HT1080 (cell line): ENCODE measurements around the gene NXPH3. TPM values are rescaled to one million over a fixed set of nuclear protein-coding genes. Genes with fewer than 3 reads are reported as not detected.
"Not testable (repeated sequence)": the region's sequence is repeated elsewhere in the genome, so short reads cannot be mapped to it uniquely, and the experiment has no call there.

Experiments used
- DNase-seq: peaks from one replicate; pipeline ENCODE4 v3.0.0-alpha.2; 2015; ENCODE audit warnings: low read depth
- polyA plus RNA-seq, 2 experiments: library from polyadenylated mRNA; depleted of rRNA; stranded (reverse); fragments of >200 nt; gene quantifications; 2 replicates each; pipeline ENCODE4 v1.2.3, GENCODE V29; 2015
- total RNA-seq: library from RNA; depleted of rRNA; stranded (reverse); fragments of >200 nt; shearing (Covaris generic); gene quantifications from 2 replicates; pipeline ENCODE4 v1.2.3, GENCODE V29; 2014; rRNA removed

NXPH3 gene
- total RNA-seq = 0.06 and 0.70 TPM in 2 replicates
- 0.06 and 0.25 TPM in 2 replicates for polyA plus RNA-seq (2015; cell fraction: cytosol; rRNA removed)
- 0.14 TPM in 1 of 2 replicates, not detected in the other for polyA plus RNA-seq (2015; cell fraction: nucleus; rRNA removed)

DNA sequence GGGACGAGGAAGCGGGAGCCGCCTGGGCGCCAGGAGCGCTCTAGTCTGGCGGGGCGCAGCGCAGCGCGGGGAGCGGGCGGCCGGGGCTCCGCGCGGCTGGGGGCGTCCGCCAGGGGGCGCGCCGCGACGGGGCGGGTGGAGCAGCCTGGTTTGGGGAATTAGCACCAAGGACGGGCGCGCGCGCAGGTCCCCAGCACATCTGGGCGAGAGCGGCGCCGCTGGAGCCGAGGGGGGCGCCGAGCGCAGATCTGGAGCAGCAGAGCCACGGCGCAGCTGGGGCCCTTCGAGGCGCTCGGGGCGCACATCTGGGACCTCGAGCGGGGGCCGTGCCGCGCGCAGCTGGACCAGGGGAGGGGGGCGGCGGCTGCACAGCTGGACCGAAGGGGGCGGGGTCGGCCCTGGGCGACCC, at the start of gene NXPH3:
TSS of gene NXPH3 (plus strand) at position 193 of the 409 bp plus-strand sequence. CDS start 349 bp downstream, outside the sequence.
- no peak for DNase-seq

DNA sequence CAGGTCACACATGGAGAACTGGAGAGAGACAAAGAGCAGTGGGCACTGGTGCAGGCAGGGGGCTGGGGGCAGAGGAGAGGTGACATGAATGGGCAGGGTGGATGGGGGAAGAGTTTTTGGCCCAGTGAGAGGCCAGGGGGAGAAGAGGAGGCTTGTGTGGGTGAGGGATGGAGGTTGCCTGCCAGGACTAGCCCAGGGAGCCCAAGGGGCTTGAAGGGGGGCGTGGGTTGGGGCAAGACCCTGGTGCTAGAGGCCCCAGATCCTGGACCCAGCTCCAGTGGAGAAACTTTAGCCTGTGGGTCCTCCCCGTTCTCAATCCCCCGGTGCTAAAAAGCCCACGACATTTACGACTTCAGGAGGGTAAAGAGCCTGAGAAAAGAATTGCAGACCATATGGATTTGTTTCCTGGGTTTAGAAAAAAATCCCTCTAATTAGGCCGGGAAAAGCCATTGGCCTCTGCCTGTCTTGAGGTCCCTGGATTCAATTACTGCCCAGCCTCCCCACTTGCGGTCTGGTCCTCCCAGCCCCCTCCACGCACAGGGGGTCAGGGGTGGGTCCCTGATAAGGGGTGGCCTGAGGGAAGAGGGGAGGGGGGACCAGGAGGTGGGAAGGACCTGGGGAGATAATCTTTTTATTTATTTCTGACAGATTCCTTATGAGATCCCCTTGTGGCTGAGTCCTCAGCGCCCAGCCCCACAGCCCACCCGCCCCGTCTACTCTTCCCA, 47.6 kb upstream of the NXPH3 start:
- DNase-seq = no peak

DNA sequence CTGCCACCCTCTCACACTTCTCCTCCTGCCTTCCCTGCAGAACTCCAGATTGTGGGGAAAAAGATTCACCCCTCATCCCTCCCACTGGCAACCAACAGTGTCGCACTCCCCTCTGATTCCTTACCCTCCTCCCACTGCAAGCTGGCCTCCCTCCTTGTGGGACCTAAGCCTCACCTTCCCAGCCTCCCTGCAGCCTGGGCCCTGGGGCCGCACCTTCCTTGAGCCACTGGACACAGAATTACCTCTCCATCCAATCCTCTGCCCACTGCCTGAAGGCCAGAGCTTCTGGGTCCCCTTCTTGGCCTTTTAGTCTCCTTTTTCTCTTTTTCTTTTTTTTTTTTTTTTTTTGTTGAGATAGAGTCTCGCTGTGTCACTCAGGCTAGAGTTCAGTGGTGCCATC, 46.7 kb upstream of the NXPH3 start:
- no peak for DNase-seq

DNA sequence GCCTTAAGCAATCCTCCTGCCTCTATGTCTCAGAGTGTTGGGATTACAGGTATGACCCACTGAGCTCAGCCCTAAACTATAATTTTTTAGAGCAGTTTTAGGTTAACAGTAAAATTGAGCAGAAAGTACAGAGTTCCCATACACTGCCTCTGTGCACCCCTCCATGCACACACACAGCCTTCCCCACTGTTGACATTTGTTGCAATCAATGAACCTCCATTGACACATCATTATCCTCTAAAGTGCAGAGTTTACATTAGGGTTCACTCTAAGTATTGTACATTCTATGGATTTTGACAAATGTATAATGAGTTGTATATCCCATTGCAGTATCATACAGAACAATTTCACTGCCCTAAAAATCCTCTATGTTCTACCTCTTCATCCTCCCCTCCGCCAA, 45.6 kb upstream of the NXPH3 start:
- DNase-seq = no peak

DNA sequence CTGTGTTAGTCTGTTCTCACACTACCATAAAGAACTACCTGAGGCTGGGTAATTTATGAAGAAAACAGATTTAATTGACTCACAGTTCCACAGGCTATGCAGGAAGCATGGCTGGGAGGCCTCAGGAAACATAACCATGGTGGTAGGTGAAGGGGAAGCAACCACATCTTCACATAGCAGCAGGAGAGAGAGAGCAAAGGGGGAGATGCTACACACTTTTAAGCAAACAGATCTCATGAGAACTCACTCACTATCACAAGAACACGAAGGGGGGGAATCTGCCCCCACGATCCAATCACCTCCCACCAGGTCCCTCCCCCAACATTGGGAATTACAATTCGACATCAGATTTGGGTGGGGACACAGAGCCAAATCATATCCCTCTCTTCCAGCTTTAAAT, 31.8 kb upstream of the NXPH3 start:
- no peak for DNase-seq

DNA sequence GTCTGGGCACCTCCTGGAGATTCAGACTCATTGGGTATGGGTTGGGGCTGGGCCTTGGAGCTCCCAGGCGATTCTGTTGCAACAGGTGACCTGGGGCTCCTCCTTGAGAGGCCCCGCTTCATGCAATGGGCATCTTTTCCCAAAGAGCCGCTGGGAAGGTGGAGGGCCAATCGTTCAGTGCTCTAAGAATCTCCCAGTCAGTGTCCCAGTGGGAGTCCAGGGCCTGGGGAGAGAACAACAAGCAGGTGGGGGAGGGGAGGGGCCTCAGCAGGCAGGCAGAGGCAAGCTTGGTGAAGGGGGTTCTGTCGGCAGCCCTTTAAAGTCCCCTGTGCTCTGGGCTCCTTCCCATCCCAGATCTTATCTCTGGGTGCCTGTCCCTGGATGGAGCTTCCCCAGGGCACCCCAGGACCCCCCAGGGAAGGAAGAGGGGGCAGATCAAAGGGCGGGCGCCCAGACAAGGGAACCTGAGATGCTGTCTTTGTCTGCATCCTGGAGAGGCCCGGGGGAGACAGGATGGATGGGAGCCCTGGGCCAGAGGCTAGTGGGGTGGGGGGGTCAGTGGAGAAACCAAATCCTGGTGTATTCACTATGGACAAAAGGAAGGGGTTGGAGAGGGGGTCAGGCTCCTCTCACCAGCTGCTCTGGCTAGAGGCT, 30.5 kb upstream of the NXPH3 start:
- DNase-seq = no peak

DNA sequence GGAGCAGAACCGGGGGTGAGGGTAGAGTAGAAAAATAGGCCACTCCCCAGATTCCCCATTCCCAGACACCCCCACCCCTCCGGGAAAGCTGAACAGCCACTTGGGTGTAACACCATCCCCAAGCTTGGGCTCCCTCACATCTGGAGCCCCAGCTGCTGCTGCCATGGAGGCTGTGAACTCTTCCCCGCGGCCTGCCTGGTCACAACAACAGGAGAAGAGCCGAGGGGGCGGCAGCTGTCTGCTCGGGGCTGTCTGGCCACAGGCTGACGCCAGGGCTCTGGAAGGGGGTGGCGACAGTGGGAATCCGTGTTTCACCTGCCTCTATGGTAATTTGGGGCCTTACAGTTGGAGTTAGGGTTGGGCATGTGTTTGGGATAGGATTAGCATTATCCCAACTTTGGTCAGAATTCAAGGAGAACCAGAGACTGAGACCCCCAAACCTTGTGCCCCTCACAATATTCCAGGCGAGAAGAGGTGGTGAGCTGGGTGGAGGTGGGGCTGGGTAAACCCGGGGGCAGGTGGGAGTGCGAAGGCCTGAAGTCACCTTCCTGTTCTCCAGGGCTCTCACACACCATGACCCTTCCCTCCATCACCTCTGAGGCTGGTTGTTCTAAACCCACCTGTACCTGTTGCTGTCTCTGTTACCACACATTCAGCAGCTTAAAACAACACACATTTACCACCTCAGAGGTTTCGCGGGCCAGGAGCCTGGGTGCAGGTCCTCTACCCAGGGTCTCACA, 29.7 kb upstream of the NXPH3 start:
- no peak for DNase-seq

DNA sequence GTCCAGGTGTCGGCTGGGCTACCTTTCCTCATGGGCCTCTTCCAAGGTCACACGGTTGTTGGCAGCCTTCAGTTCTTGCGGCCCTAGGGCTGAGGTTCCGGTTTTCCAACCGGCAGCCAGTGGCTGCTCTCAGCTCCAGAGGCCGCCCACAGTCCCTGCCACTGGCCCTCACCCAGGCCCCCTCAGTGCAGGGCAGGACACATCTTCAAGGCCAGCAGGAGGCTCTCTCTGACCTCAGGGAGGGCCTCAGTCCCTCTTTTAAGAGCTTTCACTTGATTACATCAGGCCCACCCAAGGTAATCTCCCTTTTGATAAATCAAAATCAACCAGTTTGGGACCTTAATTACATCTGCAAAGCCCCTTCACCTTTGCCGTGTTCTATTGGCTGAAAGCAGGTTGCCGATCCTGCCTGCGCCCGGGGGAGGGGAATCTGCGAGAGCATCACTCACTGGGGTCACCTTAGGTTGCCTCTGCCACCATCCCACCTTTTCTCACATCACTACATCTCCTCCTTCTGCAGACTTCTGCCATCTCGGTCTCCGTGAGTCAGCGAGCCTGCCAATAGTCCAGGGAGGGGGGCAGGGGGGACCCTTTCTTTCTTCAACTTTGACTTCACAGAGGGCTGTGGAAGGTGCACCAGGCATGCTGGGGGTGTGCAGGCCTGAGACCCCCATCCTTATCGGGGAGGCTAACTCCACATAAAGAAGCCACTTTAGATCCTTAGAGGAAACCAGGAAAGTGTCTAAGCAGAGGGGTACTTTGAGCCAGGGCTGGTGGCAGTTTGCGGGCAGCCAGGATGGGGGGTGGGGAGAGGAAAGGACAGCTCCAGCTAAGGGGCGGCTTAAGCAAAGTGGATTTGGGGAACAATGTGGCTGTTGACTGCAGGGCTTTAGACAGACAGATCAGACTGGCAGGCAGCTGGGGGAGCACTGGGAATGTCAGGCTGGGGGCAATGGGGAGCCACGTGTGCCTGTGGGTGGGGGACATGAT, 28.8 kb upstream of the NXPH3 start:
- no peak for DNase-seq

DNA sequence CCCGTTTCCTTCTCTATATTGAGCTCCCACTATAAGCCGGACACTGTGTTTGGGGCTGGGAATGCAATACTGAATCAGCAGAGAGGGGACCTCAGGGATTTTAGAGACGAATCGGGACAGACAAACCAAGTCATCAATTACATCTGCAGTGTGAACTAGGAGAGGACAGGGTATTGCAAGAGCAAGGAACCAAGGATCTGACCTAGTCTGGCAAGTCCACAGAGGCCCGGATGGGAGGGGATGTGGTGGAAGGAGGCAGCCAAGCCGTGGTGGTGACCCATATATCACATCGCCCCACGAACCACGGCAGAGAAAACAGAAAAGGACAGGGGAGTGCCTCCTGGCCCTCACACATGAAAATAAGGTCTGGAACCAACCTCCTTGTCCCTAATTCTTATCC, 28.1 kb upstream of the NXPH3 start:
- no peak for DNase-seq

DNA sequence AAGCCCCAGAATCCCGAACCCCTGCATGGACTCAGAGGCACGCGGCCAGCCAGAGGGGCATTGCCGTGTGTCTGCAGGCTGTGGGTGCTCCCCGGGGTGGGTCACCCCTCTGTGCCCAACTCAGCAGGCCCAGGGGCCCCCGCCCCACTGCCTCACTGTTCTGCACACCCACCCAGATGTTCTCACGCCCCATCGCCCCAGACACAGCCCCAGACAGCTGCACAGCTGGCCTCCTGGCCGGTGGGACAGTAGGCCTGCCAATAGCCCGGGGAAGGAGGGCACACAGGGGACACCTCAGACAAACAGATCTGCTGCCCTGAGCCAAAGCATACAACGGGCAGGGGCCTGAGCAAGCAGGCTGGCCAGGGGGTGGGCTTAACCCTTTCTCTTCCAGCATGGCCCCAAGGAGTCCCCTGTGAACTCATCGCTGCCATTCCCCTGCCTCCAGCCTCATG, 27.6 kb upstream of the NXPH3 start:
- DNase-seq = no peak

DNA sequence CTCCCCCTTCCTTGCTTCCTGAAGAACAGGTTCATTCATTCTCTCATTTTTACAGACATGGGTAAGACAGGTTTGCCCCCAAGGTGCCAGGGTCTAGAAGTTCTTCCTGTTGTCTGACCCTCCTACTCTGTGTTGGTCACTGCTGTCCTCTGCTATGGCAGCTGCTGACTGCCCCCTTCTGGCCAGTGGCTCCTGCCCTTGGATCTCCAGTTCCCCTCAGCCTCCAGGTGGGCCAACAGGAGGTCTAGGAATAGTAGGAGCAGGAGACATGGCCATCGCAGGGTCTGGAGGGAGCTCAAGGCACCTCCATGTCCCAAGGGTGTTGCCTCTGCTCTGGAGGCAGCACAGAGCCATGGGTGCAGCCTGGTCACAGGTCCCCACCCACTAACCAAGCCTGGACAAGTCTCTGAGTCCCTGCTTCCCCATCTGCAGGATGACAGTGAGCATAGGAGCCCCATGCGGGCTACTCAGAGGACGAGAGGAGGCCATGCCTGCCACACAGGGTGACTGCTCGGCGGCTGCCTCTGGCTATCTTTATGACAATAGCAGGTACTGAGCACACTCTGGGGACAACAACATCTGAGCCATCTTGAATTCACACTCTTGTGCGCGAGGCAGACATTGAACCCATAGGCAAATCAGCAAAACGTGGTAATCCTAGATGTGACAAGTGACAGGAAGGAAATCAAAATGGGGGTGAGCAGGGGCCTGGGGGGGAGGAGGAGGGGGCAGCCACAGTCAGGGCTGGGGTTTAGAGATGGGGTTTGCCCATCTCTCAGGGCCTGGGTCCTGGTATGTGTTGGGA, 27.0 kb upstream of the NXPH3 start:
- peak; percentile 43 for DNase-seq

DNA sequence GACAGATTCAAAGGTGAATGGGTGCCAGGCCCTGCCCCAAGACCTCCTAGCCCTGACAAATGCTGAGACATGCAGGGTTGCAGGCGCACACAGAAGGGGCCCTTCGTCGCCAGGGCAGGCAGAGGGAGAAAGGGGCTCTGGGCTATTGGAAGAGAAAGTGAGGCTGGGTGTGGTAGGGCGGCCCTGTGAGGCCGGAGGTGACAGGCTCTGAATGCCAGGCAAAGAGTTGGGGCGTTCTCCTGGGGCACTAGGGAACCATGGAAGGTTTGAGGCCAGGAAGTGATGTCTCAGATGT, 26.4 kb upstream of the NXPH3 start:
- DNase-seq = no peak

DNA sequence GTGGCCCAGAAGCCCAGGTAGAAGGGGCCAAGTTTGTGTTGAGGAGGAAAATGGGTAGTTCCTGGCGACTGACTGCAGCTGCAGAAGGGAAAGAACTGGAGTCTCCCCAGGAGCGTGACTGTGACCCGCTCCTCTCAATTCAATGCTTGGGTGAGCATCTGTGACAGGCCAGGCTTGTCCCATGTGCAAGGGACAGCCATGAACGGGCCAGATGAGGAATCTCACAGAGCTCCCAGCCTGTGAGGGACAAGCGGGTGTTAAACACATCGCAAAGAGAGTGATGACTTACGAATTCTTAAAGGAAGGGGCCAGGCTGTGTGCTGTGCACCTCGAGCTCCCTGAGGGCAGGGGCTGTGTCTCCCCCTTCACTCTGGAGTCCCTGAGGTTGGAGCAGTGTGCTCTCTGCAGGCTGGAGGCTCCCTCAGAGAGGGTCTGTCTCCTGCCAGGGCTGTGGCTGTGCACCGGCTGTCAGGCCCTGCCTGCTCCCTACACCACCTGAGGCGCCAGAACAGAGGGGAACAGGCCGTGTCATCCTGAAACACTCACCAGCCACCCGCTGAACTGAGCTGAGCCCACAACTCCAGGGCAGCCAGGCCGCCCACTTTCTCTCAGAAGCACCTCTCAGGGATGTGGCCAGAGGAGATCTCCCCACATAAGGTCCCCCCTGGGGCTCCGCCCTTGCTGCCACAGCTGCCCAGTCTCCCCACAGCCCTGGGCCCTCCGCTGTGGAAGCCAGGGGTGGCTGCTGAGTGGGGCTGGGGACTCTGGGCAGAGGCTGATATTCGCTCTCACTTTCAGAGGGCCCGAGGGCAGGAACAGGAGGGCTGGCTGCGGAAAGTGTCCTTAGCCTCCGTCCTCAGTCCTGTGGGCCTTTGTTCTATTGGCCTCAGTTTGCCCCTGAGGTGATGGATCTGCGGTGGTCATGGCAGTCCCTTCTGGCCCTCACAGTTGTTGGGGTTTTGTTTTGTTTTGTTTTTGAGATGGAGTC, 25.7 kb upstream of the NXPH3 start:
- no peak for DNase-seq

DNA sequence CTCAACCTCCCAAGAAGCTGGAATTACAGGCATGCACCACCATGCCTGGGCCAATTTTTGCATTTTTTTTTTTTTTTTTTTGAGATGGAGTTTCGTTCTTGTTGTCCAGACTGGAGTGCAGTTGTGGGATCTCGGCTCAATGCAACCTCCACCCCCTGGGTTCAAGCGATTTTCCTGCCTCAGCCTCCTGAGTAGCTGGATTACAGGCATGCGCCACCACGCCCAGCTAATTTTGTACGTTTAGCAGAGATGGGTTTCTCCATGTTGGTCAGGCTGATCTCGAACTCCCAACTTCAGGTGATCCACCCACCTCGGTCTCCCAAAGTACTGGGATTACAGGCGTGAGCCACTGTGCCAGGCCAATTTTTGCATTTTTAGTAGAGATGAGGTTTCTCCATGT, 24.9 kb upstream of the NXPH3 start:
- DNase-seq = not testable (repeated sequence)

DNA sequence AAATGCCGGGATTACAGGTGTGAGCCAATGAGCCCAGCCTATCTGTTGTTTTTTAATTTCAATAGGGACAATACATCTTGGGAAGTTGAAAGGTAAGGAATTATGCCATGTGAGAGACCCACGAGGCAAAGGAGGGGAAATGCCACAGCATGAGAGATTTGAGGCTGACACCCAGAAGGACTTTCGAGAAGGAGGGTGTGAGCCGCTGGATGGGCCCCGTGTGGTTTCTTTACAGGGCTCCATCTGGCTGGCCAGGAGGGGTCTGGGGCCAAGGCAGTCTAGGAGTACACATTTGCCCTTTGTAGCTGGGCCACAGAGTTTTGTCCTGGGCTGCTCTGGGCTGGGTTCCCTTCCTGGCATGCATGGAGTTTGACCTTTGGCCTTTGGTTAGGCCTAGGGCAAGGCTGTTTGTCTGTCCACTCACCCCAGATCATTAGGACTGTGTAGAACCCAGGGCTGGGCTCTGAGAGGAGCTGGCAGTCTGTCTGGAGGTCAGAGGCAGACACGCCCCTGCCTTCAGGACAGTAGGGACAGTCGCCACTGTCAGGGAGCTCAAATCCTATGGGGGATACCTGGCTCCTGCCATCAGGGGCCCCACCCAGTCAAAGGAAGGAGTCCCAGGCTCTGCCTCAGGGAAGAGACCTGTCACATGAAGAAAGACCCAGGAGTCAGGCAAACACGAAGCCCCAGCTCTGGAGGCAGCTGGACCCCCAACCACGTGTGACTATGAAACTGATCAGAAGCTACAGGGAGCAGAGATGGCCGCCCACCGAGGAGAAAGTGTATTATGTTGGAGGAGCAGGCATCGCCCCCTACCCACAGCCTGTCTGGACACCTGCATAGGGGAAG, 24.2 kb upstream of the NXPH3 start:
- DNase-seq = no peak

DNA sequence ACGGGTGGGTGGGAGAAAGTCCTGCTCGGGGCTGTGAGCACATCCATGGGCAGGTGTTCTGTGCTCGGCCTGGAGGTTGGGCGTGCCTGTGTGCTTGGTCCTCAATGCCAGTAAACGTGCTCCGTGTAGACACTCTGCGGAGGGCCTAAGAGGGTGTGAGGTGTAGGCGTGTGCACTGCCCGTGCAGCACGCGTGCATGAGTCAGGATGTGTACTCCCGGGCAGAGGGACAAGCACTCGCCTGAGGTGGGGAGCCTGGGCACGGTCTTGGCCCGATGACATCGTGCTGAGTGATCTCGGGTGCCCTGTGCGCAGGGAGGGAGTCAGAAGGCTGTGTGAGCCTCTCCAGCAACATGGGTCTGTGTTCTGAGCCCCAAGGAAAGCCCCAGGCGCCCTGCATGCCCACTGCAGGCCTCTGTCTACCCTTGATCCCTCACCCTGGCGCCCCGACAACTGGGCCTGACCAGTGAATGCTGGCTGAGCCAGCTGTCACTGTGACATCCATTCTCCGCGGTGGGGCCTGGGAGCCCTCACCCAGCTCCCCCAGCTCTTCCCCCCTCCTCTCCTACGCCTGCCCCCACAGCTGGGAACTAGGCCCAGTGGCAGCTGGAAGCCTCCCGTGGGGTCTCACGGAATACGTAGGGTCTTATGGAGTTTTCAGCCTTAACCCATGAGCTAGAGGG, 23.5 kb upstream of the NXPH3 start:
- peak; percentile 36 for DNase-seq

DNA sequence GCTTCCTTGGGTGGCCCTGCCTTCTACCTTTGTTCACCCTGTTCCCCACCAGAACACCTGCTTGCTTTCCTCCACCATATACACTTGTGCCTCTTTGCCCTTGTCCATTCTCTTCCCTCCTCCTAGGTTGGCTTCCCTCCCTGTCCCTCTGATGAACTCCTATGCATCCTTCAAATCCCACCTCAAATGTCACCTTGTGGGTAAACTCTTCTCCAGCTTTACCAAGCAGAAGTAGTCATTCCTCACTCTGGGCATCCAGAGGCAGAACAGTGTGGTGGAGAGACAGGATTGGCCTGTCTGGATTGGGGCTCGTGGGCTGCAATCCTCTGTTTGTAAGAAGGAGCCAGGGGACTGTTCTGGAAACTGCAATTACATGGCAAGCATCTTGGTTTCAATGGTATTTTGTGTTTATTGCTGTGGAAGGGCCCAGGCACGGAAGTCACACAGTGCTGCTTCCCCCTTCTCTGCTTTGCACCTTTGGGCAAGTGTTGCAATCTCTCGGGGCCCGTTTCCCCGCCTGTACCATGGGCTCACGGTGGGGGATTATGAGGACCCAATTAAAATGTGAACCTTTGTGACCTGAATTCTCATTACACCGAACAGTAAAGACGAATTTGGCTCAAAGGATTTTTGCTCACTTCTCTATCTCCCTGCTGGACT, 21.9 kb upstream of the NXPH3 start:
- no peak for DNase-seq
